Activated CD8-positive, alpha-beta memory T cell treated with anti-CD3 and anti-CD28 coated beads, Interleukin-2, amount 50 U/mL, for 1 hour (primary cell): ENCODE data around the gene UBL4A.

Source experiments
- DNase-seq: peaks from one replicate; pipeline ENCODE4 v3.0.0-alpha.2; 2020; ENCODE audit errors: extremely low read depth

The UBL4A gene

DNA sequence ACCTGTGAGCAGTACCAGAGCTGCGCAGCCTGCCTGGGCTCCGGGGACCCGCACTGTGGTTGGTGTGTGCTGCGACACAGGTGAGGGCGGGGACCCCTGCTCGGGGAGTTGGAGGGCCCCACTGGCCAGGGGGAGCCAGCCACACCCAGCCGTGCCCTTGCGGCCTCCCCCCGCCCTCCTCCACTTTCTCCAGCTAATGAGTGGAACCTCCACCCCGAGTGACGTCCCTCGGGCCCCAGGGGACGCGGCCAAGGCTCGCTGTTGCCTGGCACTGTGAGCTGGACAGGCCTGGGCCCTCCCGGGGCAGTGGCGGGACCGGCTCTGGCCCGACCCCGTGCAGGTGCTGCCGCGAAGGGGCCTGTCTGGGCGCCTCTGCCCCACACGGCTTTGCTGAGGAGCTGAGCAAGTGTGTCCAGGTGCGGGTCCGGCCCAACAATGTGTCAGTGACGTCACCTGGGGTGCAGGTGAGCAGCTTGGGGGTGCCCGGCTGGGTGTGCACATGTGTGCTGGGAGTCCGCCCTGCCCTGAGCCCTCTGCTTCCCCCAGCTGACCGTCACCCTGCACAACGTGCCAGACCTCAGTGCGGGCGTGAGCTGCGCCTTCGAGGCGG is 22.7 kb downstream of the UBL4A start:
- DNase-seq, result no peak

GRCh38 chrX:154462396-154462795 is 24.0 kb downstream of the UBL4A start:
- no peak for DNase-seq

DNA sequence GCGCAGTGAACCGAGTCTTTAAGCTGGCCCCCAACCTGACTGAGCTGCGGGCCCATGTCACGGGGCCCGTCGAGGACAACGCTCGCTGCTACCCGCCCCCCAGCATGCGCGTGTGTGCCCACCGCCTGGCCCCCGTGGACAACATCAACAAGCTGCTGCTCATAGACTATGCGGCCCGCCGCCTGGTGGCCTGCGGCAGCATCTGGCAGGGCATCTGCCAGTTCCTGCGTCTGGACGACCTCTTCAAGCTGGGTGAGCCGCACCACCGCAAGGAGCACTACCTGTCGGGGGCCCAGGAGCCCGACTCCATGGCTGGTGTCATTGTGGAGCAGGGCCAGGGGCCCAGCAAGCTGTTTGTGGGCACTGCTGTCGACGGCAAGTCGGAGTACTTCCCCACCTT is 26.1 kb downstream of the UBL4A start:
- no peak for DNase-seq

DNA sequence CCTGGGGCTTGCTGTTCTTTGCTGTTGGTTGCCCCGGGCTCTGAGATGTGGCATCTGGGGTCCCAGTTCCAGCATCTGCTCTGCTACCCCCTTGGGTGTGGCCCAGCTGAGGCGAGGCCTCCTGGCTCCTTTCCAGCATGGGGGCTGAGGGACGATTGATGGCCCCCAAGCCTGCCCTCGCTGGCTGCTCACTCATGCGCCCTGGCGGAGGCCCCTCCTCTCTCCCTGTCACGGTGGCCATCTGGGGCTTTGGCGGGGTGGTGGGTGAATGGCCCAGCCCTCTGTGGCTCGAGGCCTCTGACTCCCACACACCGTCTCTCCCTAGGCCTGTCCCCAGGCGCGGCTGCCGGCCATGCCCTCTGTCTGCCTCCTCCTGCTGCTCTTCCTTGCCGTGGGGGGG is 26.6 kb downstream of the UBL4A start:
- DNase-seq, result no peak

DNA sequence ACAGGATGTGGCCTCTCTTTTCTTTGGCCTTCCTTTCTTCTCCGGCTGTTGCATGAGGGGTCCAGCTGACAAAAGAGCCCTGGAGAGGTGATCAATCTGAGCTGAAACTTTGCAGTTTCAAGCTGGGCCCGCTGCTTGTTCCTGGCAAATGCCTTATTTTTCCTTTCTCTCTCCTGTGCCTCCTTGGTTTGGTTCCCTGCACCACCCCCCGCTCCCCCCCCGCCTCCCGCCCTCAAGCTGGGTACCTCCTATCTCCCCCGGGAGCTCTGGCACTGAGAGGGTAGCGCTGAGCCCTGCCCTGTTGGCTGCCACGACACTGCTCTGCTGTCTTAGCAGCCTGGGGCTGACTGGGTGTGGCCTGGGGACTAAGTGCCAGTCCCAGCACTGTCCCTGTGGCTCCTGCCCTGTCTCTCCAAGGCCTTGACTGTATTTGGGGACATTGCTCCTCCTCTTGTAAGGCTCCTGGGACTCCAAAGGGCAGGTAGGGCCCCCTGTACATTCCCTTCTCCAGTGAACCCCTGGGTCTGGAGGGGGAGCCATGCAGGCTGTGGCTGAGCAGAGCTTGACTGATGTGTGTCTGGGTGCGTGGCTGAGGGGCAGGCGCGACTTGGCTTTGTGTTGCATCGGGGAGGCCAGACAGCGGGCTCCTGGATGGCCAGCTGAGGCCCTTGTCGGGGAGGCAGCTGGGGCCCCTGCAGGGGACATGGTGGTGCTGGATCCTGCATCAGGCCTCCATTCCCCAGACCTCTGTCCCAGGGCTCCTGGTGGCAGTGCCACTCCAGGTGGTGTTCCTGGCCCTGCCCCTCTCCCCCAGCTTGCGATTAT is 27.2 kb downstream of the UBL4A start:
- no peak for DNase-seq

- no peak for DNase-seq
These were observed 28.1 kb downstream of the UBL4A start, which contains the start of gene PLXNA3 for GRCh38 chrX:154458116-154458953. Gene PLXNA3, plus strand, starts transcription at chrX:154458281. Its CDS starts 1,903 bp downstream, at chrX:154460184.

DNA sequence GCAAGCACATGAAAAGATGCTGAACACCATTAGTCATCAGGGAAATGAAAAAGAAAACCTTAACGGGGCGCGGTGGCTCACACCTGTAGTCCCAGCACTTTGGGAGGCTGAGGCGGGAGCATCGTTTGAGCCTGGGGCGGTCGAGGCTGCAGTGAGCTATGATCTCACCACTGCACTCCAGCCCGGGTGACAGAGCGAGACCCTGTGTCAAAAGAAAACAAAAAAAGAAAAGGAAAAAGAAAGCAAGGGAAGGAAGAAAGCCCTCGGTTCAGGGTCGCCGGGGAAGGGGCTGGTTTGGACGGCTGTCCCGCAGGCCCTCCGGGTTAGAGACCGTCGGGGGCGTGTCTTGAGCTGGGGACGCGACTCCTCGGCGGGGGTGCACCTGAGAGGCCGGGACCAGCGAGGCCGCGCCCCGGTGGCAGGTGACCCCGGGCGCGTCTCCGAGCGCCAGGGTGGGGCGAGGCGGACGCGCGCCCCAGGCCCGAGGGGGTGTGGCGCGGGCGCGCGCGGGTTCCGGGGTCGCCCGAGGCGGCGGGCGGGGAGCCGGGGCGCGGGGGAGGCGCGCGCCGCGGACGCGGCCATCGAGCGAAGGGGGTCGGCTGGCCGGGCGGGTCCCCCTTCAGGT is 28.8 kb downstream of the UBL4A start:
- DNase-seq, result no peak

DNA sequence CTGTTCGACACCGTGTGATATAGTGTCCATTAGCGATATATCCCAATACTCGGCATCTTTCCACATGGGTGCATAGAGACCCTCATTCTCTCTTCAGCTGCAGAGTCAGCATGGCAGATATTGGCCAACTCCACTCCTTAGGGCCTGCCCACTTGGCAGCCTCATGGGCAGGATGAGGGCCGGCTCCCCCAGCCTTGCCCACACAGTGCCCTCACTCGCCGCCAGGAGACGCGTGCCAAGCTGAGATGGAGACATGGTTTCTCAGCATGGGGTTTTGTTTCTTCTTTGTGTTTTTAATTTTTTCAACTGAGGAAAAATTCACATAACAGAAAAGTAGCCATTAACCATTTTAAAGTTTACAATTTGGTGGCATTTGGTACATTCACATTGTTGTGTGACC is 33.6 kb downstream of the UBL4A start:
- no peak for DNase-seq

GRCh38 chrX:154450312-154450711 is 36.1 kb downstream of the UBL4A start:
- DNase-seq, result no peak

- DNase-seq, result no peak
These were observed 36.8 kb downstream of the UBL4A start for GRCh38 chrX:154449618-154450017.

- no peak for DNase-seq
These were observed 37.9 kb downstream of the UBL4A start for GRCh38 chrX:154448484-154448883.

DNA sequence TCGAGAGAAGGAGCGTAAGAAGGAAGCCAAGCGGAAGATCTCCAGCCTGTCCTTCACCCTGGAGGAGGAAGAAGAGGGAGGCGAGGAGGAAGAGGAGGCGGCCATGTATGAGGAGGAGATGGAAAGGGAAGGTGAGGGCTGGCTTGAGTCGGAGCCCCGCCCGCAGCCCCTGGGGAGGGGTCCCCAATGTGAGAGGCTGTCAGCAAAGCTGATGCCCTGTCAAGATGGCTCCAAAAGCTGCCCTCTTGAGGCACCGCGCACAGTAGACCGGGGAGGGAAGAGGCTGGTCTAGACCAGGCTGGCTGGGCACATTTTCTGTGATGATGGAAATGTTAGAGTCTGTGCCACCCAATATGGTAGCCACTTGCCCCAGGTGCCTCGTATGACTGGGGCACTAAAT is 40.0 kb downstream of the UBL4A start:
- no peak for DNase-seq

DNA sequence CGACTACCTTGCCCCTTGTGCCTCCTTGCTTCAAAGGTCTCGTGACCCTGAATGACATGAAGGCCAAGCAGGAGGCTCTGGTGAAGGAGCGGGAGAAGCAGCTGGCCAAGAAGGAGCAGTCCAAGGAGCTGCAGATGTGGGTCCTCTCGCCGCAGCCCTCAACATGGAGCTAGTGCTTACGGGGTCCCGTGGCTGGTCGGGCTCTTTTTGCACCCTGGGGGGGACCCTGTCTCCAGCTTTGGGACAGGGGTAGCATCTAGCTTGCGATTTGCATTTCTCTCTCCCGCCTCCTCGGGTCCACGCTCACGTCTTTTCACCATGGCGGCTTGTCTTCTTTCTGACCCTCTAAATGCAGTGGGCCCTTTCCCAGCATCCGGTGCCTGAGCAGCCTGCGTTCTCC is 40.6 kb downstream of the UBL4A start:
- DNase-seq, result no peak

GRCh38 chrX:154444755-154445246 is 41.6 kb downstream of the UBL4A start:
- no peak for DNase-seq

DNA sequence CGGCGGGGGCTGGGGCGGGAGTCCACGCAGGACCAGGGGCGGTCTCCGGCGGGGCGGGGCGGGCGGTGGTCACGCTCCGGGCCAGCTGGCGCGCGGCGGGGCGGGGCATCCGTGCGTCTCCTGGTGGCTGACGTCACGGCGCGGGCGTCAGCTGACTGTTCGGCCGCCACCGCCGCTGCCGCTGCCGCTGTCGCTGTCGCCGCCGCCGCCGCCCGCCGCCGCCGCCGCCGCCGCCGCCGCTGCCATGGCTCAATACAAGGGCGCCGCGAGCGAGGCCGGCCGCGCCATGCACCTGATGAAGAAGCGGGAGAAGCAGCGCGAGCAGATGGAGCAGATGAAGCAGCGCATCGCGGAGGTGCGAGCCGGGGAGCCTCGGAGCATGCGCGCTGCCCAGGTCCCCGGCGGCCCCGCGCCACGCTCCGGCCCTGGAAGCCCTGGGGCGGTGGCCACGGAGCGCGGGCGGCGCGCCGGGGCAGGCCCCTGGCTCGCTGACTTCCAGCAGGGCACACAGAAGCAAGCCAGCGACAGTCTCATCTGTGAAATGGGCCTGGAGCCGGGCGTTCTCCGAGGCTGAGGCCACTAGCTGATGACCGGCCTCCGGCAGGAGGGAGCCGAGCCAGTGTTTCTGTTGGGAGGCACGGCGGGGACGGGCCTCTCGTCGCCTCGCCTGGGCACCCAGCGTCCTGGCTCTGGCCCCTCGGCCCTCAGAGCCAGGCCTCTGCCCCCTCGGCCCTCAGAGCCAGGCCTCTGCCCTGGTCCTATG is 42.2 kb downstream of the UBL4A start, which contains the start of gene FAM50A:
Gene FAM50A (plus strand): TSS at position 150 of the 763 bp plus-strand sequence. CDS start 95 bp downstream, at position 245.
- DNase-seq, result no peak

GRCh38 chrX:154443479-154443910 is 42.9 kb downstream of the UBL4A start:
- no peak for DNase-seq

GRCh38 chrX:154441984-154442707 is 44.3 kb downstream of the UBL4A start:
- no peak for DNase-seq

- no peak for DNase-seq
These were observed 44.9 kb downstream of the UBL4A start for GRCh38 chrX:154441564-154441963.

DNA sequence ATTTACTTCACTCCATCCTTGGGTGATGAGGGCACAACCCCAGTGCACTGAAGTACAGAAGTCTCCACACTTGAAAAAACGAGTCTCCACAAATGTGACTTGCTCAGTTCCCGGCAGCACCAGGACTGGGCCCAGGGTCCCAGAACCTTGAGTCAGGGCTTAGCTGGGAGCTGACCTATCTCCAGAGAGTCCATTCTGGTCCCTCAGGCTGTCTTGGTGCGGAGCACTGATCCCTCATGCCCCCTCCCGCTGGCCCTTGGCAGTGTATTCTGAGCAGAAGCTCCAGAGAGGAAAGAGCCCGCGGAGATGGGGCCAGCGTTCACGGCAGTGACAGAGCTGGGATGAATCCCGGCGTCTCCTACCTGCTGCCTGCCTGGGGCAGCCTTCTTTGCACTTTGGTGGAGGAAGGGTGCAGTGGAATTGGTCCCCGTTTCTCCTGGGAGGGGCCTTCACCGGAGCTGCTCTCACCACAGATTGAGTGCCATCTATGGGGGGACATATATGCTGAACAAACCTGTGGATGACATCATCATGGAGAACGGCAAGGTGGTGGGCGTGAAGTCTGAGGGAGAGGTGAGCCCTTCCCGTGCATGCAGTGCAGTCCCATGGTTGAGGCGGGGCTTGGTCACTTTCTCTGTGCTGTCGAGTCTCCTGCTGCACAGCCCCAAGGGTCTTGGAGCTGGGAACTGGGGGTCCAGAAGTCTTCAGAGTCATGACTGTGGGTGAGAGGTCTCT is 45.6 kb downstream of the UBL4A start:
- no peak for DNase-seq
